IPS-18a (cell line): ENCODE measurements around the gene SAMD11.

Experiments used
- H3K27ac ChIP-seq: one replicate; pipeline ENCODE4 v1.5.1; 2013; ENCODE audit warnings: low read length
- H3K27me3 ChIP-seq: one replicate; pipeline ENCODE4 v1.6.1; 2013; ENCODE audit warnings: mild to moderate bottlenecking, low read length; ENCODE audit not compliant: control insufficient read depth, insufficient read depth
- H3K36me3 ChIP-seq: one replicate; pipeline ENCODE4 v1.6.1; 2013; ENCODE audit warnings: low read depth, low read length; ENCODE audit not compliant: control insufficient read depth
- H3K4me1 ChIP-seq: one replicate; pipeline ENCODE4 v1.6.1; 2013; ENCODE audit warnings: low read depth, low read length; ENCODE audit not compliant: control insufficient read depth
- H3K4me3 ChIP-seq: one replicate; pipeline ENCODE4 v1.5.1; 2013; ENCODE audit warnings: low read length
- H3K9ac ChIP-seq: one replicate; pipeline ENCODE4 v1.6.1; 2013; ENCODE audit warnings: mild to moderate bottlenecking, low read length, moderate library complexity
- H3K9me3 ChIP-seq: one replicate; pipeline ENCODE4 v1.6.1; 2013; ENCODE audit warnings: low read depth, low read length; ENCODE audit not compliant: control insufficient read depth

SAMD11 gene

GRCh38 chr1:930633-931138, 7.0 kb downstream of the SAMD11 start:
- Histone ChIP-seq H3K27ac (no peak overlapping the region), H3K4me3 (no peak overlapping the region), H3K36me3 (no peaks in the 10 kb centered on the region), H3K4me1 (no peaks in the 10 kb centered on the region), H3K9me3 (no peaks in the 10 kb centered on the region), H3K9ac (no peak overlapping the region), H3K27me3 (peaks cover 93% of the 10 kb centered on the region)

- Histone ChIP-seq H3K4me3 (no peak overlapping the region), H3K27me3 (peaks cover 93% of the 10 kb centered on the region), H3K36me3 (no peaks in the 10 kb centered on the region), H3K9ac (no peak overlapping the region), H3K9me3 (no peaks in the 10 kb centered on the region), H3K4me1 (no peaks in the 10 kb centered on the region), H3K27ac (no peak overlapping the region)
Observed at GRCh38 chr1:931380-932172, 7.9 kb downstream of the SAMD11 start.

GRCh38 chr1:932173-932510, 8.4 kb downstream of the SAMD11 start:
- Histone ChIP-seq H3K4me1 (no peaks in the 10 kb centered on the region), H3K27me3 (peaks cover 93% of the 10 kb centered on the region), H3K9ac (no peak overlapping the region), H3K36me3 (no peaks in the 10 kb centered on the region), H3K27ac (no peak overlapping the region), H3K4me3 (no peak overlapping the region), H3K9me3 (no peaks in the 10 kb centered on the region)

GRCh38 chr1:932776-933602, 9.3 kb downstream of the SAMD11 start:
- no peak overlapping the region for H3K27ac ChIP-seq
- H3K27me3 ChIP-seq: peaks cover 93% of the 10 kb centered on the region
- no peaks in the 10 kb centered on the region for H3K9me3 ChIP-seq
- no peak overlapping the region for H3K4me3 ChIP-seq
- no peaks in the 10 kb centered on the region for H3K36me3 ChIP-seq
- H3K4me1 ChIP-seq: no peaks in the 10 kb centered on the region
- no peak overlapping the region for H3K9ac ChIP-seq

GRCh38 chr1:933603-933940, 9.8 kb downstream of the SAMD11 start:
- Histone ChIP-seq H3K36me3 (no peaks in the 10 kb centered on the region), H3K4me1 (no peaks in the 10 kb centered on the region), H3K27ac (no peak overlapping the region), H3K4me3 (no peak overlapping the region), H3K9ac (no peak overlapping the region), H3K9me3 (no peaks in the 10 kb centered on the region), H3K27me3 (peaks cover 93% of the 10 kb centered on the region)

- no peak overlapping the region for H3K27ac ChIP-seq
Observed at GRCh38 chr1:934991-935750, 11.4 kb downstream of the SAMD11 start.

GRCh38 chr1:935751-936231, 12.1 kb downstream of the SAMD11 start:
- H3K27me3 ChIP-seq: peaks cover 93% of the 10 kb centered on the region
- no peak overlapping the region for H3K9ac ChIP-seq
- no peak overlapping the region for H3K4me3 ChIP-seq
- no peaks in the 10 kb centered on the region for H3K4me1 ChIP-seq
- H3K27ac ChIP-seq: no peak overlapping the region
- no peaks in the 10 kb centered on the region for H3K36me3 ChIP-seq
- no peaks in the 10 kb centered on the region for H3K9me3 ChIP-seq

More at GRCh38 chr1:934991-935750, 11.4 kb downstream of the SAMD11 start:
- peaks cover 93% of the 10 kb centered on the region for H3K27me3 ChIP-seq
- H3K9ac ChIP-seq: no peak overlapping the region
- H3K9me3 ChIP-seq: no peaks in the 10 kb centered on the region
- H3K36me3 ChIP-seq: no peaks in the 10 kb centered on the region
- H3K4me1 ChIP-seq: no peaks in the 10 kb centered on the region
- H3K4me3 ChIP-seq: no peak overlapping the region

GRCh38 chr1:936348-937264, 12.9 kb downstream of the SAMD11 start:
- Histone ChIP-seq H3K4me3 (no peak overlapping the region), H3K36me3 (no peaks in the 10 kb centered on the region), H3K27ac (no peak overlapping the region), H3K4me1 (no peaks in the 10 kb centered on the region), H3K27me3 (peaks cover 93% of the 10 kb centered on the region), H3K9me3 (no peaks in the 10 kb centered on the region), H3K9ac (no peak overlapping the region)

- Histone ChIP-seq H3K36me3 (no peaks in the 10 kb centered on the region), H3K4me3 (no peak overlapping the region), H3K9me3 (no peaks in the 10 kb centered on the region), H3K9ac (no peak overlapping the region), H3K27ac (no peak overlapping the region), H3K27me3 (peaks cover 93% of the 10 kb centered on the region), H3K4me1 (no peaks in the 10 kb centered on the region)
Observed at GRCh38 chr1:937521-937920, 13.8 kb downstream of the SAMD11 start.

- Histone ChIP-seq H3K27ac (no peak overlapping the region), H3K9ac (no peak overlapping the region), H3K36me3 (no peaks in the 10 kb centered on the region), H3K27me3 (peaks cover 93% of the 10 kb centered on the region), H3K4me3 (no peak overlapping the region), H3K4me1 (no peaks in the 10 kb centered on the region), H3K9me3 (no peaks in the 10 kb centered on the region)
Observed at GRCh38 chr1:938088-938683, 14.5 kb downstream of the SAMD11 start.
